AG09319 (cell line): ENCODE results near the gene SEL1L3.
A peak's percentile ranks its signal among the peaks of the same experiment; 100 is the strongest.

ENCODE experiments used
- DNase-seq: peaks from one replicate; pipeline ENCODE4 v3.0.0-alpha.2; 2010; ENCODE audit warnings: low read depth; ENCODE audit errors: extremely low read depth
- TF ChIP-seq, protein P1 (sequence below): IDR thresholded peaks from 2 replicates; pipeline ENCODE4 v1.5.1; 2011; ENCODE audit warnings: low read depth, mild to moderate bottlenecking, inconsistent platforms, low read length, moderate library complexity

The SEL1L3 gene

GRCh38 chr4:25702848-25703247 is 159.9 kb downstream of the SEL1L3 start:
- TF ChIP-seq, protein P1, sequence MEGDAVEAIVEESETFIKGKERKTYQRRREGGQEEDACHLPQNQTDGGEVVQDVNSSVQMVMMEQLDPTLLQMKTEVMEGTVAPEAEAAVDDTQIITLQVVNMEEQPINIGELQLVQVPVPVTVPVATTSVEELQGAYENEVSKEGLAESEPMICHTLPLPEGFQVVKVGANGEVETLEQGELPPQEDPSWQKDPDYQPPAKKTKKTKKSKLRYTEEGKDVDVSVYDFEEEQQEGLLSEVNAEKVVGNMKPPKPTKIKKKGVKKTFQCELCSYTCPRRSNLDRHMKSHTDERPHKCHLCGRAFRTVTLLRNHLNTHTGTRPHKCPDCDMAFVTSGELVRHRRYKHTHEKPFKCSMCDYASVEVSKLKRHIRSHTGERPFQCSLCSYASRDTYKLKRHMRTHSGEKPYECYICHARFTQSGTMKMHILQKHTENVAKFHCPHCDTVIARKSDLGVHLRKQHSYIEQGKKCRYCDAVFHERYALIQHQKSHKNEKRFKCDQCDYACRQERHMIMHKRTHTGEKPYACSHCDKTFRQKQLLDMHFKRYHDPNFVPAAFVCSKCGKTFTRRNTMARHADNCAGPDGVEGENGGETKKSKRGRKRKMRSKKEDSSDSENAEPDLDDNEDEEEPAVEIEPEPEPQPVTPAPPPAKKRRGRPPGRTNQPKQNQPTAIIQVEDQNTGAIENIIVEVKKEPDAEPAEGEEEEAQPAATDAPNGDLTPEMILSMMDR: no peak
- peak; percentile 5 for DNase-seq

DNA sequence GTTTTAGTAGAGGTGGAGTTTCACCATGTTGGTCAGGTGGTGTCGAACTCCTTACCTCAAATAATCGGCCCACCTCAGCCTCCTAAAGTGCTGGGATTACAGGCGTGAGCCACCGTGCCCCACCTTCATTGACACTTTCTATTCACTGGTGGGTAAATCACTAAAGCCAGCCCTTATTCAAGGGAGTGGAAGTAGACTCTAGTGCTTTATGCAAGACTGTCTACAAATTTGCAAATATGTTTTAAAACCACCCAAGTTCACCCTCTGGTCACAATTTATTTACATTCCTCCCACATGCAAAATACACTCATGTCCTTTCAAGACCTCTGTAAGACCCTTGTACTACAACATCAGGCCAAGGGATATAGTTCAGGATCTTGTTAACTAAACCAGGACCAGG is 162.1 kb downstream of the SEL1L3 start:
- TF ChIP-seq, protein P1: no peak
- DNase-seq: no peak

DNA sequence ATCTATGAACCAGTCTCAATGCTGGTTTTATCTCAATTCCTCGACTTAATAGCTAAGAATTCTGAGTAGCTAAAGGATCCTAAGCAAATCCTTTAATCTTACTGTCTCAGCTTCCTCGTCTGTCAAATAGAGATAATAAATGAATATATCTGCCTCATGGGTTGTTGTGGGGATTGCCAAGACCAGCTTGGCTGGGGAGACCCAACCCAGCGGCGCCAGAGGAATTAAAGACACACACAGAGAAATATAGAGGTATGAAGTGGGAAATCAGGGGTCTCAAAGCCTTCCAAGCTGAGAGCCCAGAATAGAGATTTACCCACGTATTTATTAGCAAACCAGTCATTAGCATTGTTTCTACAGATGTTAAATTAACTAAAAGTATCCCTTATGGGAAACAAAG is 165.3 kb downstream of the SEL1L3 start:
- TF ChIP-seq, protein P1: no peak
- no peak for DNase-seq
